Transverse colon (tissue), 4 donors: ENCODE results near the gene LKAAEAR1.

Source experiments
- CTCF ChIP-seq, 5 experiments: fragments of 200-600 bp in 3 of 5; fragments of 450-650 bp in 2 of 5; sonication (generic) in 3 of 5; IDR thresholded peaks; 1 replicate in 2 of 5; 2 replicates in 3 of 5; pipeline ENCODE4 v1.5.1; 2016 to 2017; ENCODE audit warnings: antibody characterized with exemption in 5 of 5, inconsistent platforms in 3 of 5, mild to moderate bottlenecking in 2 of 5, moderate library complexity in 1 of 5
- POLR2A ChIP-seq: fragments of 450-650 bp; IDR thresholded peaks from one replicate; pipeline ENCODE4 v1.6.1; 2016; ENCODE audit warnings: antibody characterized with exemption, mild to moderate bottlenecking, moderate library complexity
- POLR2AphosphoS5 ChIP-seq, 3 donors: sonication (generic); formaldehyde crosslinking; IDR thresholded peaks; one replicate each; pipeline ENCODE4 v1.6.1; 2016; ENCODE audit warnings: antibody characterized with exemption in 3 of 3

GRCh38 chr20:64062276-64062595 is 22.0 kb downstream of the LKAAEAR1 start:
- TF ChIP-seq POLR2A (no peak), CTCF (IDR thresholded peaks at IDR 0.05) (no peak), POLR2AphosphoS5 (IDR thresholded peaks at IDR 0.05) (no peak)
